ENCODE results near the gene GLCE. TPM values are rescaled to one million over a fixed set of nuclear protein-coding genes. Genes with fewer than 3 reads are reported as not detected.

The GLCE gene
- total RNA-seq, 1 donor, result 17.7 TPM

DNA sequence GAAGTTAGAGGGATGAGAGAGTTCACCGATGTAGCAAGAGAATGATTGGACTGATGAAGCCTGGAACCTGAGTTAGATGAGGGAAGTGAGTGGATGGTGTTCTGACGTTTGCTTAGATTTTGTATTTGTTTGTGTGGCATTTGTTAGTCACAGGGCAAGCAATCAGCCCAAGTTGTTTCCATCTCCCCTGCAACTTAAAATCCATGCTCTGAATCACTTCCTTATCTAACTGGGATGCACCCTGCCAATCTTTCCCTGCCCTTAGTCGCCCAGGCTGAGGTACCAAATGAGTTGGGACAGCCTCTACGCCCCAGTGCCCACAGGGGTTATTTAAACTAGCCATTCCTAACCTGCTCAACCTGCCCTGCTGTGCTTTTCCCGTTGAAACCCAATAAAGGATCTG lies 150.9 kb downstream of the GLCE start:
- TF ChIP-seq CTCF (IDR thresholded peaks at IDR 0.05; ENCODE audit: insufficient read depth, low read depth, low read length), result no peak
- no peak for DNase-seq (ENCODE audit: low read depth)
- no peak overlapping the region for H3K4me3 ChIP-seq (ENCODE audit: low read depth, low read length)

- DNase-seq (ENCODE audit: low read depth), result no peak
- TF ChIP-seq CTCF (IDR thresholded peaks at IDR 0.05; ENCODE audit: insufficient read depth, low read depth, low read length), result no peak
- no peak overlapping the region for H3K4me3 ChIP-seq (ENCODE audit: low read depth, low read length)
These were observed 153.1 kb downstream of the GLCE start for GRCh38 chr15:69313432-69314000.

GRCh38 chr15:69314131-69314530 lies 153.7 kb downstream of the GLCE start:
- no peak for TF ChIP-seq CTCF (IDR thresholded peaks at IDR 0.05; ENCODE audit: insufficient read depth, low read depth, low read length)

GRCh38 chr15:69314736-69315135 lies 154.3 kb downstream of the GLCE start:
- no peak for TF ChIP-seq CTCF (IDR thresholded peaks at IDR 0.05; ENCODE audit: insufficient read depth, low read depth, low read length)
- H3K4me3 ChIP-seq (ENCODE audit: low read depth, low read length), result no peak overlapping the region
- DNase-seq (ENCODE audit: low read depth), result no peak

More at GRCh38 chr15:69314131-69314530, 153.7 kb downstream of the GLCE start:
- no peak overlapping the region for H3K4me3 ChIP-seq (ENCODE audit: low read depth, low read length)
- no peak for DNase-seq (ENCODE audit: low read depth)

DNA sequence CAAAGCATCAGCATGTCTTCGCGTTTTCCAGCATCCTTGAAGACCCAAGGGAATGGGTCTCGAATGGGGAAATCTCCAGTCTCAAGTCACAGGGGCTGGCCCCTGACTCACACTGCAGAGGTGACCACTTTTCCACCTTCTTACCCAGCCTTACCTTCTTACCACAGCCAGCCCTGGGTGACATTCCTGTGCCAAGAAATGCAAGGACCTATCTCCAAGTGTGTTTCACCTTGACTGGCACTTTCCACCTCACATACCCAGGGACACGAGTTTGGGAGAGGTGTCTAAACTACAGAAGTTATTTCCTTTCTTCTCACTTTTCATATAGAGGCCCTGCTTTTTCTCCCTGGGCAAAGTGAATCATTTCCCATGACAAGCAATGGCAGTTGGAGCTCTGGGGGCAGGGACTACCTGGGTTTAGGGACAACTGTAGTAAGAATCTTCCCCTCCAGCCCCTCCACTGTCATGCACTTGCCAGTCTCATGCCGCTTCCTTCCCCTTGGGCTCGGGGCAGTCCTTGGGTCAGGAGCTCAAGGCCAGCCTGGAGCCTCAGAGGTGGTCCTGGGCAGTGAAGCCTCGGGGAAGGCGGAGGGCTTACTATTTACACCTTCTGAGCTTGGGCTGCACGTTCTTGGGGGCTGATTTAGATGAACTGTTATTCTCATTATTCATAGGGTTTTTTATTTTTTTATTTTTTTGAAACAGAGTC lies 155.1 kb downstream of the GLCE start:
- no peak for TF ChIP-seq CTCF (IDR thresholded peaks at IDR 0.05; ENCODE audit: insufficient read depth, low read depth, low read length)
- no peak overlapping the region for H3K4me3 ChIP-seq (ENCODE audit: low read depth, low read length)
- no peak for DNase-seq (ENCODE audit: low read depth)

GRCh38 chr15:69316291-69316690 lies 155.9 kb downstream of the GLCE start:
- TF ChIP-seq CTCF (IDR thresholded peaks at IDR 0.05; ENCODE audit: insufficient read depth, low read depth, low read length), result no peak
- no peak for DNase-seq (ENCODE audit: low read depth)
- no peak overlapping the region for H3K4me3 ChIP-seq (ENCODE audit: low read depth, low read length)

Measured in fibroblast of villous mesenchyme (primary cell).